Measurements from ENCODE around the gene KNOP1.

KNOP1 gene

DNA sequence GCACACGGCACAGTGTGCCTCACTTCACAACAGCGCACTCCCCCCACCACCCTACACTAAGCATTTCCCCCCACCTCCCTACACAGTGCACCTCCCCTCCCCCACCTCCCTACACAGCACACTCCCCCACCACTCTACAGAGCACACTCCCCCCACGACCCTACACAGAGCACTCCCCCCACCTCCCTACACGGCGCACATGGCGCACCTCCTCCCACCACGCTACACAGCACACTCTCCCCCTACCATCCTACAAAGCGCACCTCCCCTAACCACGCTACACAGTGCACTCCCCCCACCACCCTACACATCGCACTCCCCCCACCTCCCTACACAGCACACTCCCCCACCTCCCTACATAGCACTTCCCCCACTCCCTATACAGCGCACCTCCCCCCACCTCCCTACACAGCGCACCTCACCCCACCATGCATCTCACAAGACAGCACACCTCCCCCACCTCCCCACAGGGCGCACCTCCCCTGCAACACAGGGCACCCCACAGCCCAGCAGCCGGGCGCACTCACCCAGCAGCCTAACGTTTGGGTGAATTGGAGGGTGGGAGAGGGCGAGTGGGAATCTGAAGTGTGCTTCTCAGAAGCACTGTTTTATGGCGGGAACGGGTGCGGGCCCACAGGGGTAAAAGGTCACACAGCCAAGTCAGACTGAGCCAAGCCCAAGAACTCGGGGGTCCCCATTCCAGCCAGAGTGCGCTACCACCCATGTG is 10.3 kb downstream of the KNOP1 start:
- no peak for DNase-seq (ENCODE audit: low spot score)

DNA sequence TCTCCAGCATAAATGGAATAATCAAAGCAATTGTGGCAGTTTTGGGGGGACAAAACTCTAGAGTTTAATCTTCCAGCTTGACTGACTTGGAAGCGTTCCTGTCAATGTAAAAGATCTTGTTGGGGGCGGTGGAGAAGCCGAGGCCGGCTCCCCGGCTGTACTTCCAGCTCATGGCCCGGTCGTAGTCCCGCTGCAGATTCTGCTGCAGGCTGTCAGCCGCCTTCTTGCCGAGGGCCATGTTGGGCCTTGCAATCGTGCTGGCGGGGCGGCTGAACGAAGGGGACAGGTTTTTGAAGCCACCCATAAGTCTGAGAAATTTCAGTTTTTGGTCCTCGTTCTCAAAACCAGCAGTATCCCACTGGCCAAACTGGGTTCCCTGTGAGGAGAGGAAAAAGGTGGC is 11.2 kb downstream of the KNOP1 start:
- no peak for DNase-seq (ENCODE audit: low spot score)

DNA sequence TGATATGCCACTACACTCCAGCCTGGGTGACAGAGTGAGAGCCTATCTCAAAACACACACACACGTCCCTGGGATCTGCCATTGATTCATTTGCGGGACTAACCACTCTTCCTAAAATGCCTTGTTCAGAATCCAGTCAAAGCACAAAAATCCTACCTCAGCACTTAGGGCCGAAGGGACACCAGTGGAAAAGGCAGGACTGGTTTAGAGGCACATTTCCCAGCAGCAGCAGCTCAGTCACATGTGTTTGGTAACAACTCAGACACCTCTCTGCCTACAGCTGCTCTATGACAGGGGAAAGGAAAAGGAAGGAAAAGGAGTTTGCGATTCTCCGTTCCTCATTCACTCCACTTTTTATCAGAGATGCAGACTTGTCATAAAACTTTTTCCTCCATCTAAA is 12.2 kb downstream of the KNOP1 start:
- DNase-seq (ENCODE audit: low spot score) = no peak

DNA sequence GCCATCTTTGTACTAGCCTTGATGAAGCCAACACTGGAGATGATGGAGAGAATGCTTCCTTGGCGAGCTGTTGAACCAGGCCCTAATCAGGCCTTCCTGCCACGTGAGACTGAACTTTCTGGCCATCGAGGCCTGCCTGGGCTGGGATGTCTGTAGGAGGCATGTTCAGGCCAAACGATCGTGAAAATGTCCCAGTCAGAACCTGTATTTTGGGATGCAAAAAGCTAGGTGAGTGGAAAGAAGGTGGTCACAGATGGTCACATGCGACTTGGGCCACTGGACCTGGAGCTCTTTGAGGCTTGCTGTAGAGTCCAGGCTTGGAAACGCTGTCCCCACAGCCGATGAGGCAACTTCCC is 12.9 kb downstream of the KNOP1 start:
- DNase-seq (ENCODE audit: low spot score) = no peak

DNA sequence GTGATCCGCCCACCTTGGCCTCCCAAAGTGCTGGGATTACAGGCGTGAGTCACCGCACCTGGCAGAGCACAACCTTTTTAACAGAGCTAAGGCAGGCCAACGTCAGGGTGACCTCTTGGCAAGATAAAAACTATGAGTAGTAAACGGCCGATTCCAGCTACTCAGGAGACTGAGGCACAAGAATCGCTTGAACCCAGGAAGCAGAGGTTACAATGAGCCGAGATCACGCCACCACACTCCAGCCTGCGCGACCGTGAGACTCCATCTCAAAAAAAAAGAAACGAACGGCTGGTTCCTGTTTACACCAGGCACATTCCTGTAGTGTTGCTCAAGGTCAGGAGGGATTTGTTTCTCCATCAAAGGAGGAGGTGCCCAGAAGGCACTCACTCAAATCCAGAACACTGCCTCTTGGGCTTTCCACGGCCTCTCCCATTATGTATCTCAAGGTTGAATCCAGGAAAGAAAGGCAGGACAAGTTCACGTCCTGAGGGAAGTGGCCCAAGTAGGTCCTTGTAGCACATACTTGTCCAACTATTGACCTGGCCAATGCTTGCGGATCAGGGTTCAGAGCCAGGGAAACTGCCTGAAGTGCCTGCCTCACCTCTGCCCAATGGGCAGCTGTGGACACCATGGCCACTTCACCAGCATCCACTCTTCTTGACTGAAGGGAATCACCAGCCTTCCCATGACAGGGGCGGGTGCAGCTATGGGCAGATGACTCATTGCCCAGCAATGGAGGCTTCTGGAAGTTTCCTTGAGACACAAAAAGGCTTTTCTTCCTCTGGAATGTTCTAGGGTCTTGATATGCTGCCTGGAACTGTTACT is 13.5 kb downstream of the KNOP1 start:
- no peak for DNase-seq (ENCODE audit: low spot score)

DNA sequence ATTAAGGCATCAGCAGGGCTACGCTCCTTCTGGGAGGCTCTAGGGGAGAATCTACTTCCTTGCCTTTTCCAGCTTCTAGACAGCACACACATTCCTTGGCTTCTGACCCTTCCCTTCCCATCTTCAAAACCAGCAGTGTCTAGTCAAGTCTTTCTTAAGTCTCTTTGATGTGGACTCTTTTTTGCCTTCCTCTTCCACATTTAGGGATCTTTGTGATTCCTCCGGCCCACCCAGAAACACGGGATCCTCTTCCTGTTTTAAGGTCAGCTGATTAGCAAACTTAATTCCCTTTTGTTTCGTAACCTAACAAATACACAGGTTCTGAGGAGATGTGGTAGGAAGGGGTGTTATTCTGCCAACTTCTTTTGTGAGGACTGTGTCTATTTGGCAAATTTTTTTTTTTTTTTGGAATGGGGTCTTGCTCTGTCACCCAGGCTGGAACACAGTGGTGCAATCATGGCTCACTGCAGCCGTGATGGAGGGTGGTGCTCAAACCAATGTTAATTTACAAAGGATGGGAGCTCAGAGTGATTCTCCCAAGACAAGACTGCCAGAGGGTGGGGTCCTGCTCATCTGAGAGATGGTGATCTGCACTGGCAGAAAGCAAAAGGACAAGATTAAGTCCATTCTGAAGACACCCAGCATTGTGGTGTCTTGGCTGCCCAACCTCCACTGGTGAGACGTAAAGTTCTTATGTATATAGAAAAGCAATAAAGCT is 14.7 kb downstream of the KNOP1 start:
- DNase-seq (ENCODE audit: low spot score) = no peak

DNA sequence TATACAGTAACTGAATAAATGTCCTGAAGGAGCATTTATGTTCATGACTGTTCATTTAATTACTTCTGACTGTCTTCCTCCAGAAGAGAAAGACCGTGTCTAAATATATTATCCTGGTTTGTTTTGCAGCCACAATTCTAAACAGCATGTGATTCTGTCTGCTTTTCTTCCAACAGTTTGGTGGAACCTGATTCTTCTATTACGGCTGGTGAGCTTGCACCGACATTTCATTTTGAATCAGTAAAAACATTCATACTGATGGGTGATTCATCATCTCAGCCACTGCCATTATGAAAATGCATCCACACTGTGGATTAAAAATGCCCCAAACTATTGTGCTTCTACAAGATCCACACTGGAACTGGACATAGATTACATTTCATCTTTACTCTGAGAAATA is 16.9 kb downstream of the KNOP1 start:
- DNase-seq (ENCODE audit: low spot score) = no peak

GRCh38 chr16:19700319-19700781 is 17.7 kb downstream of the KNOP1 start:
- DNase-seq (ENCODE audit: low spot score) = peak; percentile 33

GRCh38 chr16:19699472-19699871 is 18.6 kb downstream of the KNOP1 start:
- DNase-seq (ENCODE audit: low spot score) = no peak

GRCh38 chr16:19698480-19699465 is 19.3 kb downstream of the KNOP1 start:
- DNase-seq (ENCODE audit: low spot score) = no peak

GRCh38 chr16:19697756-19698318 is 20.2 kb downstream of the KNOP1 start:
- no peak for DNase-seq (ENCODE audit: low spot score)

DNA sequence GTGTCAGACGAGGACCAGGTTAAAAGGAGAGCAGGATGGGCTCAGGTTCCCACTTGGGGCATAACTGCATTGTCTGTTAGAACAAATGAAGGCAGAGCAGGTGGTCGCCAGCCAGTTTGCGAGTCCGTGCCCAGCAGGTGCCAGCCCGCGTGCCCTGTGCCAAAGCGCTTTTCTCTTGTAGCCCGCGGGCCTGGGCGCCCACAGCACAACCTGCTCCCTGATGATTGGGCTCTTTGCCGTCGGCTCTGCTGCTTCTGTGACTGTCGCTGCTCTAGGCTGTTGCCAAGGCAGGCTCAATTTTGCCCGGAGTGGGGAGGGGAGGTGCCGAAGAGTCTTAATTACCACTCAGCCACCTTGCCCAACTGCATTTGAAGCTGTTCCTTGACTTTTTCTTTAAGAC is 21.1 kb downstream of the KNOP1 start:
- no peak for DNase-seq (ENCODE audit: low spot score)

DNA sequence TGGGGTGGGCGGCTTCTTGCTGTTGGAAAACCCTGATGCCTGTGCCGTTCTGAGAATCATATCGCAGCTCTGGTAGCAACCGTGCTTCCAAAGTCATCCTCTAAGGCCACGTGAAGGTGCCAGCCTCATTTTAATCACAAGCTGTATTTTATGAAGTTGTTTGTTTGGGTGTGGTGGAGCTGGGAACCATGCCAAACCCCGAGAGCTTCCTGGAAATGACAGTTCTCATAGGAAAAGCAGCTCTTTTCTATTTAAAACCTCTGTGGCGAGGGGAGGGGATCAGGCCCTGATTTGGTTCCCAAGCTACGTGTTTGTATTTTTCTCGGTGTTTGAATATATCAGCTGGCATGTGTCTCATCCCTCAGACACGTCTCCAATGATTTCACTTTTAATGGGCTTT is 21.7 kb downstream of the KNOP1 start:
- peak; percentile 29 for DNase-seq (ENCODE audit: low spot score)

DNA sequence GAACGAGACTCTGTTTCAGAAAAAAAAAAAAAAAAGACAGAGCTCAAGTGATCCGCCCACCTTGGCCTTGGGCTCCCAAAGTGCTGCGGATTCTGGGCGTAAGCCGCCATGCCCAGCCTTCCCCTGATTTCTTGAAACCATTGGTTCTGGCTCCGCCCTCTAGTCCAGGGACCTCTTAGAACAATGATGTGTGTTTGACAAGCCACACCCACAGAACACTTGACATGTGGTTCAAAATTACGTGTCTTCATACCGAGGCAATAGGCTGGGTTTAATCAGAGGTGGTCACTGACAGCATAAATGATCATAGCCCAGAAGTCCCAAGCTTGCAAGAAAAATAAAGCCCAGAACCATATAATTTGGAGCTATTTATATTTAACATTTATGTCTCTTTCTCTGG is 23.0 kb downstream of the KNOP1 start:
- no peak for DNase-seq (ENCODE audit: low spot score)

- no peak for DNase-seq (ENCODE audit: low spot score)
Observed at GRCh38 chr16:19691161-19691711, 26.8 kb downstream of the KNOP1 start.

GRCh38 chr16:19690196-19690595 is 27.8 kb downstream of the KNOP1 start:
- DNase-seq (ENCODE audit: low spot score) = no peak

DNA sequence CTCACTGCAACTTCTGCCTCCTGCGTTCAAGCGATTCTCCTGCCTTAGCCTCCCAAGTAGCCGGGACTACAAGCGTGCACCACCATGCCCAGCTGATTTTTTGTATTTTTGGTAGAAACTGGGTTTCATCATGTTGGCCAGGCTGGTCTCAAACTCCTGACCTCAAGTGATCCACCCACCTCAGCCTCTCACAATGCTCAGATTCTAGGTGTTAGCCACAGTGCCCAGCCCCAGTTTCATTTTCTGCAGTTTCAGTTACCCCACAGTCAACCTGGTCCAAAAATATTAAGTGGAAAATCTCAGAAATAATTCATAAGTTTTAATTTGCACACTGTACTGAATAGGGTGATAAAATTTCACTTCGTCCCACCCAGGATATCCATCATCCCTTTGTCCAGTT is 28.7 kb downstream of the KNOP1 start:
- no peak for DNase-seq (ENCODE audit: low spot score)

DNA sequence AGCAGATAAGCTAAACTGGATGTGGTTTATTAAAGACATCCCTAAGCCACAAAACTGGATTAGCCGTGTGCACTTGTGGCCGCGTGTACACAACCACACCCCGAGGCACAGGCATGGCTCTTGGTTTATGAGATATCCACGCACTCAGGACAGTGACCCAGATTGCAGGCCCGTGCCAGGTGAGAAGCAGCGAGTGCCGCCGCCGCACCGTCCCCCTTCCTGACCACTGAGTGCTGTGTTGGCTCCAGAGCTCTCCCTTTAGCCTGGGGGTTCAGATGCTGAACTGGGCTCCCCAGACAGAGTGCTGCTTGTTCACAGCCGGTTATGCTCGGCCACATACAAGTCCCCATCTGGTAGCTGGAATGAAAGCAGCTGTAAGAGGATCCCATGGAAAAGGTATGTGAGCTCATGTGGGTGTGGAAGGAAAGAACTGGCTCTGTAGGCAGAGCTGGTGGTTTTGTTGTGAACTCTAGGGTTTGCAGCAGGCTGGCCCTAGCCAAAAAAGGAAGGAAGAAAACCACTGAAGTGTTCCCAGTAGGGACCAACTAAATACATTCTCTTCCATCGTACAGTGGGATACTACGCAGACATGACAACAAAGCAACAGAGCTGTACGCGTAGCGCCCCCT is 29.5 kb downstream of the KNOP1 start:
- DNase-seq (ENCODE audit: low spot score) = no peak

DNA sequence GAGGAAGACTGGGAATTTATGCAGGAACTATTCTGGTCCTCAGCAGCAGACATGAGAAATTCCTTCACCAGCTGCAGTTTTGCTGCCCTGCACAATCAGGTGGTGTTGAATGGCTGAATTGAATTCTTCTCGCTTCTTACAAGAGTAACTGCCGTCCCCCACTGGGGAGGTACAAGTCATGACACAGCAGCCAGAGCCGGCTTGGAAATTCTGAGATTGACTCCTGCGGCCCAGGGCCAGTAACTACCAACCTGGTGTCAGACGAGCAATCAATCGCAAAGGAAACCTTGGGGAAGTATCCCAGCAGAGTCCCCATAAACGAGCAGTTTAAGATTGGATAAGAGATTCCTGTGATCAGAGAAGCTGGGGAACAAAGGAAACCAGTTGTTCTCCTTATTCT is 30.7 kb downstream of the KNOP1 start:
- DNase-seq (ENCODE audit: low spot score) = no peak

GRCh38 chr16:19685176-19685575 is 32.9 kb downstream of the KNOP1 start:
- DNase-seq (ENCODE audit: low spot score) = no peak

Measured in HuH-7 (cell line).